HepG2 (cell line): ENCODE results near the gene ITPRIP. TPM values are rescaled to one million over a fixed set of nuclear protein-coding genes. Genes with fewer than 3 reads are reported as not detected.

Experiments used
- CBX2 ChIP-seq, 2 experiments: fragments of 200-600 bp in 1 of 2; sonication (generic); formaldehyde crosslinking in 1 of 2; IDR thresholded peaks; 2 replicates each; pipeline versions ENCODE4 v1.7.0 to v1.8.1; 2018 to 2022; ENCODE audit warnings: low read depth in 2 of 2, low read length in 1 of 2, mild to moderate bottlenecking in 1 of 2, missing genetic modification reagents in 1 of 2
- CERS6 ChIP-seq: sonication (generic); formaldehyde crosslinking; IDR thresholded peaks from 2 replicates; pipeline ENCODE4 v1.5.0; 2020; ENCODE audit warnings: missing genetic modification reagents
- KDM6A ChIP-seq: IDR thresholded peaks from 2 replicates; pipeline ENCODE4 v1.6.1; 2016; ENCODE audit warnings: low read depth
- RAD51 ChIP-seq: fragments of 450-650 bp; IDR thresholded peaks from 2 replicates; pipeline ENCODE4 v1.6.1; 2016; ENCODE audit warnings: borderline replicate concordance
- ZNF12 ChIP-seq: sonication (generic); formaldehyde crosslinking; IDR thresholded peaks from 2 replicates; pipeline ENCODE4 v1.5.0; 2020; ENCODE audit warnings: missing genetic modification reagents
- ZNF318 ChIP-seq: sonication (generic); formaldehyde crosslinking; IDR thresholded peaks from 2 replicates; pipeline ENCODE4 v1.4.0; 2020; ENCODE audit warnings: mild to moderate bottlenecking, missing genetic modification reagents
- ZNF605 ChIP-seq: sonication (generic); formaldehyde crosslinking; IDR thresholded peaks from 2 replicates; pipeline ENCODE4 v1.8.0; 2022; ENCODE audit warnings: mild to moderate bottlenecking, missing genetic modification reagents
- ZNF646 ChIP-seq: sonication (generic); formaldehyde crosslinking; IDR thresholded peaks from 2 replicates; pipeline ENCODE4 v1.9.0; 2021; ENCODE audit warnings: mild to moderate bottlenecking, missing genetic modification reagents
- ZZZ3 ChIP-seq: sonication (generic); formaldehyde crosslinking; IDR thresholded peaks from 2 replicates; pipeline ENCODE4 v1.4.0; 2020; ENCODE audit warnings: missing genetic modification reagents, mild to moderate bottlenecking, borderline replicate concordance
- polyA plus RNA-seq, 8 experiments: library from polyadenylated mRNA; depleted of rRNA in 3 of 8; stranded (reverse) in 7 of 8; unstranded in 1 of 8; fragments of >200 nt; fragmentation: Illumina TruSeq in 4 of 8; extraction: Trizol in 4 of 8; gene quantifications; 2 replicates each; pipeline versions ENCODE4 v1.2.1 to v1.2.3, GENCODE V29; 2011 to 2016; ENCODE audit warnings: low read depth in 4 of 8, missing spikeins in 1 of 8, mixed read lengths in 1 of 8; ENCODE audit not compliant: insufficient read depth in 1 of 8
- total RNA-seq, 5 experiments: library from RNA; depleted of rRNA; stranded (reverse); fragments of >200 nt; fragmentation: Illumina TruSeq; extraction: Trizol; gene quantifications; 2 replicates each; pipeline ENCODE4 v1.2.3, GENCODE V29; 2016; ENCODE audit warnings: low read depth in 1 of 5

The ITPRIP gene
- total and polyA plus RNA-seq, 2 of the 13 experiments (the other 11 are each of a cell fraction or from before 2014, with no cell fraction given), result 1.00 to 2.8 TPM

GRCh38 chr10:104274762-104275721 lies 63.2 kb downstream of the ITPRIP start (continued):
- TF ChIP-seq ZNF318 (CRISPR knock-in tag) (no peak), KDM6A (CRISPR knock-in tag) (no peak), ZNF605 (CRISPR knock-in tag) (peak; percentile 63; the same call in 1 of the 2 replicates), ZZZ3 (CRISPR knock-in tag) (no peak), CERS6 (CRISPR knock-in tag) (no peak), CBX2 (IDR thresholded peaks at IDR 0.05; ENCODE audit: low read depth, low read length) (no peak), CBX2 (CRISPR knock-in tag; IDR thresholded peaks at IDR 0.05; ENCODE audit: low read depth) (no peak), RAD51 (no peak), ZNF12 (no peak), ZNF646 (CRISPR knock-in tag) (no peak)
